Right lobe of liver (tissue), 4 donors: Measurements from ENCODE around the gene MAST4.

Source experiments
- POLR2A ChIP-seq: fragments of 450-650 bp; IDR thresholded peaks from one replicate; pipeline ENCODE4 v1.6.1; 2017; ENCODE audit warnings: antibody characterized with exemption, mild to moderate bottlenecking
- TF ChIP-seq, protein P1 (sequence below), 4 donors: fragments of 200-600 bp in 3 of 4; fragments of 450-650 bp in 1 of 4; IDR thresholded peaks; one replicate each; pipeline versions ENCODE4 v1.5.1 to v1.8.0; 2016 to 2022; ENCODE audit warnings: antibody characterized with exemption in 4 of 4, mild to moderate bottlenecking in 2 of 4
- donor health status: DM: no; HTN: no; CAD: no.
- donor health status: DM: no; HTN: no; CAD: no.
- donor health status: DM: no; HTN: yes; CAD: no.

DNA sequence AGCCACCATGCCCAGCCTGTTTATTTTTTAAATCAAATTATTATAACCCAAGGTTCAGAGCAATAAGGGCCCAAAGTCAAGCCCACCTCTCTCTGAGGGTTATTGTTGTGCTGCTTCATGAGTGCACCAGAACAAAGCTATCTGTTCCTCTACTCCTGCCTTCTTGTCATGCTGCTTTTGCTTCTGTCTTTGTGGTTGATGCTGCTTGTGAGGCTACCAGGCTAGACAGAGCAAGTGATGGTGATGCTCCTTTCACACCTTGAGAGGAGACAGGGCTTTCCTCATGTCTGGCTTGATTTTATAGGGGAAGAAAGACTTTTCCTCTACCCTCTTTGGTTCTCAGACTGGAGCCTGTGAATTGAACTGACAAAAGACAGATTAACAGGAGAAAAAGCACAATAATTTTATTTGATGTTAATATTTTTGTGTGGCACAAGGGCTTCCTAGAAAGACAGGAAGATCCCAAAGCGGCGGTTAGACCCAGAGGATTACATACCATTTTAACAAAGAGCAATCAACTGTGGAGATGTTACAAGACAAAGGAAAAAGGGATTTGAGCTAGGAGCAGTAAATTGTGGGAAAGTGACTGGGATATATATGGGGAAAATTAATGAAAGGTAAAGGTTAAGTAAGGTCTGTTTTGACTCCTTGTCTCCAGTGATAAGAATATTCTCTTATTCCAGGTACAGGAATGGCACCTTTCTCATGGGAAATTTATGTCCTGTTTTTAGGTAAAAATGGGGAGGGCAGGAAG, 604.8 kb downstream of the MAST4 start:
- TF ChIP-seq POLR2A: no peak
- TF ChIP-seq, protein P1, sequence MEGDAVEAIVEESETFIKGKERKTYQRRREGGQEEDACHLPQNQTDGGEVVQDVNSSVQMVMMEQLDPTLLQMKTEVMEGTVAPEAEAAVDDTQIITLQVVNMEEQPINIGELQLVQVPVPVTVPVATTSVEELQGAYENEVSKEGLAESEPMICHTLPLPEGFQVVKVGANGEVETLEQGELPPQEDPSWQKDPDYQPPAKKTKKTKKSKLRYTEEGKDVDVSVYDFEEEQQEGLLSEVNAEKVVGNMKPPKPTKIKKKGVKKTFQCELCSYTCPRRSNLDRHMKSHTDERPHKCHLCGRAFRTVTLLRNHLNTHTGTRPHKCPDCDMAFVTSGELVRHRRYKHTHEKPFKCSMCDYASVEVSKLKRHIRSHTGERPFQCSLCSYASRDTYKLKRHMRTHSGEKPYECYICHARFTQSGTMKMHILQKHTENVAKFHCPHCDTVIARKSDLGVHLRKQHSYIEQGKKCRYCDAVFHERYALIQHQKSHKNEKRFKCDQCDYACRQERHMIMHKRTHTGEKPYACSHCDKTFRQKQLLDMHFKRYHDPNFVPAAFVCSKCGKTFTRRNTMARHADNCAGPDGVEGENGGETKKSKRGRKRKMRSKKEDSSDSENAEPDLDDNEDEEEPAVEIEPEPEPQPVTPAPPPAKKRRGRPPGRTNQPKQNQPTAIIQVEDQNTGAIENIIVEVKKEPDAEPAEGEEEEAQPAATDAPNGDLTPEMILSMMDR (IDR thresholded peaks at IDR 0.05): no peak
